ENCODE data around the gene LILRB3. TPM values are rescaled to one million over a fixed set of nuclear protein-coding genes. Genes with fewer than 3 reads are reported as not detected.

Gene LILRB3
- total RNA-seq, 6 experiments from 2014 or later = 1.3 to 8.7 (median 6.2) TPM

DNA sequence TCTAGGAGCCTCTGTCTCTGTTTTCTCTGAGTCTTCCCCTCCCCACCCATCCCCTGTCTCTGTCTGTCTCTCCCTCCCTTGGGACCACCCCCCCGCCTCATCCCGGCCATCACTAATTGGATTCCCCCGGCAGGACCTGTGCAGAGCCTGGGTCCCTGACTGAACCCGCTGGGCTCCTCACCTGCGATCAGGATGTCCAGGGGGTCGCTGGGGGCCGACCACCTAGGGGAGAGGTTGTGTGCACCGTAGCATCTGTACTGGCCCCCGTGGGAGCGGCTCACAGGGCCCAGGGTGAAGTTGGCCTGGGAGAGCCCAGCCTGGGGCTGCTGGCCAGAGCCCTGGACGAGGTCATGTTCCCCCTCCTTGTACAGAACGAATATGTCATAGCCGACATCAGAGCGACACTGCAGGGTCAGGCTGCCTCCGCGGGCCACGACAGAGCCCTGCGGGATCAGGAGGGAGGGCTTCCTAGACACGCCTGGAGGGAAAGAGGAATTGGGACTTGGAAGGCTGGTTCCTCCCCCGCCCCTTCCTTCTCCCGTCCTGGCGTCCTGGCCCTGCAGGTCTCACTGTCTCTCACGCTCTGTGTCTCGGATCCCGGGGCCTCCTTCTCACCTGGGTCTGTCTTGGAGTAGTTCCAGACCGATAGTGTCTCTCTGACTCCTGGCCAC, 32.4 kb upstream of the LILRB3 start:
- no peaks in the 10 kb centered on the region for H3K4me1 ChIP-seq
- H3K36me3 ChIP-seq = no peaks in the 10 kb centered on the region
- WGBS (ENCODE audit: insufficient coverage, low coverage, low lambda C conversion rate, missing lambda C conversion rate) = 17% methylated on average over 10 of the region's 26 CpGs
- intact Hi-C loops (cut with DNase I) = no loop called here
- H3K4me3 ChIP-seq = peak overlapping the region in 1 of 3 donors; percentile 26
- TF ChIP-seq POLR2A (IDR thresholded peaks at IDR 0.05) = no peak
- TF ChIP-seq, protein P1, sequence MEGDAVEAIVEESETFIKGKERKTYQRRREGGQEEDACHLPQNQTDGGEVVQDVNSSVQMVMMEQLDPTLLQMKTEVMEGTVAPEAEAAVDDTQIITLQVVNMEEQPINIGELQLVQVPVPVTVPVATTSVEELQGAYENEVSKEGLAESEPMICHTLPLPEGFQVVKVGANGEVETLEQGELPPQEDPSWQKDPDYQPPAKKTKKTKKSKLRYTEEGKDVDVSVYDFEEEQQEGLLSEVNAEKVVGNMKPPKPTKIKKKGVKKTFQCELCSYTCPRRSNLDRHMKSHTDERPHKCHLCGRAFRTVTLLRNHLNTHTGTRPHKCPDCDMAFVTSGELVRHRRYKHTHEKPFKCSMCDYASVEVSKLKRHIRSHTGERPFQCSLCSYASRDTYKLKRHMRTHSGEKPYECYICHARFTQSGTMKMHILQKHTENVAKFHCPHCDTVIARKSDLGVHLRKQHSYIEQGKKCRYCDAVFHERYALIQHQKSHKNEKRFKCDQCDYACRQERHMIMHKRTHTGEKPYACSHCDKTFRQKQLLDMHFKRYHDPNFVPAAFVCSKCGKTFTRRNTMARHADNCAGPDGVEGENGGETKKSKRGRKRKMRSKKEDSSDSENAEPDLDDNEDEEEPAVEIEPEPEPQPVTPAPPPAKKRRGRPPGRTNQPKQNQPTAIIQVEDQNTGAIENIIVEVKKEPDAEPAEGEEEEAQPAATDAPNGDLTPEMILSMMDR (IDR thresholded peaks at IDR 0.05) = no peak
- H3K27me3 ChIP-seq = no peaks in the 10 kb centered on the region
- H3K27ac ChIP-seq = no peak overlapping the region
- H3K9me3 ChIP-seq = no peaks in the 10 kb centered on the region
- DNase-seq (peak in 1 of 3 donors; percentile 42), ATAC-seq (peak in 1 of 4 donors; percentile 23)

DNA sequence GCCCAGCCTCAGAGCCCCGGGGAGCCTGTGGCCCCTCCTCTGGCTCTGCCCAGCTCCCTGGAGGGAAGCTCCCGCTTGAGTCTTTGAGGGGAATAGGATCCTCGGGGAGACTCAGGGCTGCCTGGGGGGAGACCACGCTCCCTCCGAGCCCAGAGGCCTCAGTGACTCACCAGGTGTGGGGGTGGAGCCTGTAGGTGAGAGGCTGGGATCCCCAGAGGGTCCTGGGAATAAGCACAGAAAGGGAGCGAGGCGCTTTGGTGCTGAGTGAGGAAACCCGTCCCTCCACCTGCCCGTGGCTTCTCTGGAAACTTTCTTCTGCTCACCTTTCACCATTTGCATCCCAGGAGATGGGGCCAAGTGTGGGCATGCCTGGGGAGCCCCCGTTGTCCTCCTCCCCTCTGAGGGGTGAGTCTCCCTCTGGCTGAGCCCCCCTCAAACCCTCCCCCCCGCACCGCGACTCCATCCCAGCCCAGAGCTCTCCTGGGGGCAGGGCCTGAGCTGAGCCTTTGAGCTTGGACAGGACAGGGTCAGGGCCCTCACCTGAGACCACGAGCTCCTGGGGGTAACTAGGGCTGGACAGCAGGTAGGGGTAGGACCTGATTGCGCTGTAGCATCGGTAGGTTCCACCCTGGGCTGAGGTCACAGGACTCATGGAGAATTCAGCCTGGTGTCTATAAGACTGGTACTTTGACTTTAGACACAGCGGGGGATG, 31.5 kb upstream of the LILRB3 start:
- TF ChIP-seq, protein P1 (IDR thresholded peaks at IDR 0.05) = no peak
- TF ChIP-seq POLR2A (IDR thresholded peaks at IDR 0.05) = no peak
- peak in 1 of 3 donors; percentile 39 for DNase-seq
- no peaks in the 10 kb centered on the region for H3K4me1 ChIP-seq
- H3K4me3 ChIP-seq = no peak overlapping the region
- no peaks in the 10 kb centered on the region for H3K27me3 ChIP-seq
- ATAC-seq = no peak
- intact Hi-C loops (cut with DNase I) = no loop called here
- 60% methylated on average over 2 of the region's 17 CpGs for WGBS (ENCODE audit: insufficient coverage, low coverage, low lambda C conversion rate, missing lambda C conversion rate)
- no peaks in the 10 kb centered on the region for H3K9me3 ChIP-seq
- no peak overlapping the region for H3K27ac ChIP-seq
- no peaks in the 10 kb centered on the region for H3K36me3 ChIP-seq

DNA sequence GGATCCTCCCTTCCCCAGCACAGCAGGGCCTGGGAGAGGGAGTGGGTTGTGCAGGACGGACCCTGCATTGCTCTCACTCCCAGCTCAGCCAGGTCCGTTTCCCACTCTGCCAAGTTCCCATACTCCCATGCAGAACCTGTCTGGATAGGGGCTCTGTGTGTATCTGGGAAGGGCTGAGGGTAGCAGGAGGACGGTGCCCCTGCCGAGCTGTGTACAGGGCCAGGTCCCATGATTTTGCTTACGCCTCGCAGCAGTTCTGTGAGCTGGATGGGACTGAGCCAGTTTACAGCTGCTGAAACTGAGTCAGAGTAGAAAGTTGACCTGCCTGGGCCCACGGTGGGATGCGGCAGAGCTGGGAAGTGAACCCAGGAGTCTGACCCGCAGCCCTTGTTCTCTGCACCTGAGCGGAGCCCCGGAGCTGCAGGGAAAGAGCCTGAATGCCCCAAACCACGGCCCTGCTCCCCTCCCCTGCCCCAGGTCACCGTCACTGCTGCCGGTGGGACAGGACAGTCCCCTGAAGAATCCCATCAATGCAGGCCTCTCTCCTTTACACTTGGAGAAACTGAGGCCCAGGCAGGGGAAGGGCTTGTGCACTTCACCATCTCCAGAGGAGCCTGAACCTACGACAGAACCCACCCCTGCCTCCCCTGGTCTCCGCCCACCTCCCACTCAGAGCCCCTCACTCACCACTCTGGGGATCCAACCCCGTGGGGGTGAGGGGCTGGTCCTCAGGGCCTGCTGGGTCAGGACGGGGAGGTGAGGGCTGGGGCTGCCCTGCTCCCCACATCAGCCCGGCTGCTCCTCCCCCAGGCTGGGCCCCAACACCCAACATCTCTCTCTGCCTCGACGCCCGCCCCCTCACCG, 30.8 kb upstream of the LILRB3 start:
- H3K27me3 ChIP-seq = no peaks in the 10 kb centered on the region
- H3K36me3 ChIP-seq = no peaks in the 10 kb centered on the region
- H3K4me1 ChIP-seq = no peaks in the 10 kb centered on the region
- intact Hi-C loops (cut with DNase I) = no loop called here
- TF ChIP-seq, protein P1 (IDR thresholded peaks at IDR 0.05) = no peak
- TF ChIP-seq POLR2A (IDR thresholded peaks at IDR 0.05) = no peak
- H3K9me3 ChIP-seq = no peaks in the 10 kb centered on the region
- DNase-seq (peak in 1 of 3 donors; percentile 37), ATAC-seq (no peak)
- no peak overlapping the region for H3K27ac ChIP-seq
- H3K4me3 ChIP-seq = no peak overlapping the region
- 40% methylated on average over 2 of the region's 23 CpGs for WGBS (ENCODE audit: insufficient coverage, low coverage, low lambda C conversion rate, missing lambda C conversion rate)

DNA sequence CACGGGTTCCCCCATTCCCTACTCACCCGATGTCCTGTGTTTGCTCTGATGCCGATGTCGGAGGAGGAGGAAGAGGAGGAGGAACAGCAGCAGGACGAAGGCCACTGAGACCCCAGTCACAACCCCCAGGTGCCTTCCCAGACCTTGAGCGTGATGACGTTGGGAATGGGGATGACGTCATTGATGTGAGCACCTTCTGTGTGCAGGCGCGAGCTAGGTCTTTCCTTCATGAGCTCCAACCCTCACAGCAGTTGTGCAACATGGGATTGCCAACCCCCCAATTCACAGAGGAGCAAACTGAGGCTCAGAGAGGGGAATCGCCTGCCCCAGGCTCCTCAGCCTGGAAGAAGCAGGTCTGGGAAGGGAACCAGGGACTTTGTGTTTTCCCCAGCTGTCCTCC, 30.0 kb upstream of the LILRB3 start:
- H3K4me3 ChIP-seq = no peak overlapping the region
- intact Hi-C loops (cut with DNase I) = no loop called here
- no peaks in the 10 kb centered on the region for H3K36me3 ChIP-seq
- no peaks in the 10 kb centered on the region for H3K27me3 ChIP-seq
- H3K4me1 ChIP-seq = no peaks in the 10 kb centered on the region
- H3K27ac ChIP-seq = no peak overlapping the region
- ATAC-seq (no peak), DNase-seq (peak in 1 of 3 donors; percentile 28)
- 58% methylated on average over 7 of the region's 11 CpGs for WGBS (ENCODE audit: insufficient coverage, low coverage, low lambda C conversion rate, missing lambda C conversion rate)
- H3K9me3 ChIP-seq = no peaks in the 10 kb centered on the region
- TF ChIP-seq, protein P1 (IDR thresholded peaks at IDR 0.05) = no peak
- TF ChIP-seq POLR2A (IDR thresholded peaks at IDR 0.05) = no peak
